Neuronal stem cell (in vitro differentiated cells): Measurements from ENCODE around the gene ZNF678.
"Not testable (repeated sequence)": the region's sequence is repeated elsewhere in the genome, so short reads cannot be mapped to it uniquely, and the experiment has no call there.

Experiments
- DNase-seq: peaks from one replicate; pipeline ENCODE4 v3.0.0-alpha.2; 2013; ENCODE audit warnings: low spot score
- H2AFZ ChIP-seq: one replicate; pipeline ENCODE4 v1.6.1; 2013; ENCODE audit warnings: mild to moderate bottlenecking, low read length, inconsistent platforms
- H2AK5ac ChIP-seq: 2 replicates; pipeline ENCODE4 v1.6.1; 2013; ENCODE audit warnings: low read depth, mild to moderate bottlenecking, inconsistent platforms, low read length, moderate library complexity, mixed read lengths
- H2BK120ac ChIP-seq: 2 replicates; pipeline ENCODE4 v1.6.1; 2013; ENCODE audit warnings: low read depth, mild to moderate bottlenecking, inconsistent platforms, low read length, moderate library complexity, mixed read lengths
- H2BK12ac ChIP-seq: one replicate; pipeline ENCODE4 v1.6.1; 2013; ENCODE audit warnings: low read length, inconsistent platforms
- H2BK15ac ChIP-seq: 2 replicates; pipeline ENCODE4 v1.6.1; 2013; ENCODE audit warnings: mild to moderate bottlenecking, low read length, inconsistent platforms, mixed read lengths
- H2BK5ac ChIP-seq: one replicate; pipeline ENCODE4 v1.6.1; 2013; ENCODE audit warnings: inconsistent platforms, mild to moderate bottlenecking, low read length, moderate library complexity
- H3K14ac ChIP-seq: one replicate; pipeline ENCODE4 v1.6.1; 2013; ENCODE audit warnings: low read length, inconsistent platforms
- H3K18ac ChIP-seq: 2 replicates; pipeline ENCODE4 v1.6.1; 2013; ENCODE audit warnings: low read length, inconsistent platforms
- H3K23ac ChIP-seq: 2 replicates; pipeline ENCODE4 v1.6.1; 2013; ENCODE audit warnings: low read depth, mild to moderate bottlenecking, mixed read lengths, low read length, inconsistent platforms; ENCODE audit not compliant: poor library complexity
- H3K27ac ChIP-seq: replicated peaks from 3 replicates; pipeline ENCODE4 v1.5.1; 2013; ENCODE audit warnings: low read length, inconsistent platforms
- H3K27me3 ChIP-seq, 3 experiments: 2 replicates each; pipeline ENCODE4 v1.6.1; 2013; ENCODE audit warnings: low read length in 3 of 3, mild to moderate bottlenecking in 2 of 3, inconsistent platforms in 1 of 3, low read depth in 1 of 3, mixed read lengths in 1 of 3, moderate library complexity in 1 of 3; ENCODE audit not compliant: control insufficient read depth in 3 of 3, insufficient read depth in 3 of 3
- H3K36me3 ChIP-seq, 2 donors: replicated peaks in 1 of 2; 2 replicates each; pipeline ENCODE4 v1.6.1; 2013; ENCODE audit warnings: low read length in 2 of 2; ENCODE audit not compliant: control insufficient read depth in 2 of 2, insufficient read depth in 2 of 2
- H3K4ac ChIP-seq: 2 replicates; pipeline ENCODE4 v1.6.1; 2013; ENCODE audit warnings: inconsistent platforms, mild to moderate bottlenecking, low read length, moderate library complexity
- H3K4me1 ChIP-seq, 2 donors: 1 replicate in 1 of 2; 2 replicates in 1 of 2; pipeline ENCODE4 v1.6.1; 2013; ENCODE audit warnings: low read length in 2 of 2, low read depth in 1 of 2; ENCODE audit not compliant: control insufficient read depth in 2 of 2, insufficient read depth in 1 of 2
- H3K4me2 ChIP-seq: one replicate; pipeline ENCODE4 v1.6.1; 2013; ENCODE audit warnings: mild to moderate bottlenecking, low read length, inconsistent platforms; ENCODE audit not compliant: insufficient read depth, poor library complexity, severe bottlenecking
- H3K4me3 ChIP-seq, 2 donors: 2 replicates each; pipeline ENCODE4 v1.5.1; 2013; ENCODE audit warnings: low read length in 2 of 2, mild to moderate bottlenecking in 2 of 2, inconsistent platforms in 1 of 2, moderate library complexity in 1 of 2
- H3K79me1 ChIP-seq: one replicate; pipeline ENCODE4 v1.6.1; 2013; ENCODE audit warnings: low read depth, mild to moderate bottlenecking, inconsistent platforms, low read length, moderate library complexity
- H3K9ac ChIP-seq: one replicate; pipeline ENCODE4 v1.6.1; 2013; ENCODE audit warnings: mild to moderate bottlenecking, low read depth, low read length, inconsistent platforms; ENCODE audit not compliant: poor library complexity
- H3K9me3 ChIP-seq, 2 donors: replicated peaks in 1 of 2; 2 replicates each; pipeline versions ENCODE3 to v1.6.1; 2013; ENCODE audit warnings: low read length in 2 of 2, mild to moderate bottlenecking in 2 of 2, inconsistent platforms in 1 of 2, low read depth in 1 of 2, mixed read lengths in 1 of 2, moderate library complexity in 1 of 2; ENCODE audit not compliant: control insufficient read depth in 2 of 2, insufficient read depth in 1 of 2
- H4K8ac ChIP-seq: one replicate; pipeline ENCODE4 v1.6.1; 2013; ENCODE audit warnings: low read depth, mild to moderate bottlenecking, inconsistent platforms, low read length, moderate library complexity
- H4K91ac ChIP-seq: one replicate; pipeline ENCODE4 v1.6.1; 2013; ENCODE audit warnings: low read length, low read depth, mild to moderate bottlenecking, inconsistent platforms; ENCODE audit not compliant: poor library complexity
- WGBS, 2 donors: extraction: QIAGEN DNeasy Blood & Tissue Kit; methylation state at CpG; one replicate each; pipeline ENCODE4 v1.1.7; 2013; ENCODE audit warnings: missing lambda C conversion rate in 2 of 2, mixed read lengths in 1 of 2; ENCODE audit not compliant: insufficient read length in 2 of 2, insufficient replicate concordance in 1 of 2; ENCODE audit errors: extremely low coverage in 2 of 2; 5-methylcytosine and 5-hydroxymethylcytosine counted together

ZNF678 gene

DNA sequence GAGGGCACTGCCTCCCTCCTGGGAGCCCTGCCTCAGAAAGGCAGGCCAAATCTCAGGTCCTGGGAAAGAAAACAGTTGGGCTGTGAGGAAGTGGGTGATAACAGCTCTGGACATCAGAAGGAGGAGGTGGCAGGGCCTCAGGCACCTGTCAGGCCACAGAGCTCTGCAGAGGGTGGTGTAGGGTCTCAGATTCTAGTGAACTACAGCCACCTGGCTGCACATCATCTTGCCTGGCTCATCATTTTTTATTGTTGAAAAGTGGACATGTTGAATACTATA, 15.3 kb upstream of the ZNF678 start:
- Histone ChIP-seq H3K27me3 (no peaks in the 10 kb centered on the region), H2AFZ (no peak overlapping the region), H3K36me3 (no peaks in the 10 kb centered on the region), H4K8ac (no peak overlapping the region), H3K14ac (no peak overlapping the region), H2BK120ac (no peak overlapping the region), H2BK12ac (no peak overlapping the region), H3K23ac (no peak overlapping the region), H3K4me3 (no peak overlapping the region), H3K9ac (no peak overlapping the region), H3K79me1 (no peaks in the 10 kb centered on the region), H3K9me3 (peaks cover 0 to 1% of the 10 kb centered on the region in 2 donors), H3K4me1 (no peaks in the 10 kb centered on the region), H3K4me2 (no peak overlapping the region), H3K18ac (no peak overlapping the region), H4K91ac (no peak overlapping the region), H2BK15ac (no peak overlapping the region), H2BK5ac (no peak overlapping the region), H2AK5ac (no peak overlapping the region), H3K27ac (no peak overlapping the region), H3K4ac (no peak overlapping the region)
- DNase-seq = no peak

DNA sequence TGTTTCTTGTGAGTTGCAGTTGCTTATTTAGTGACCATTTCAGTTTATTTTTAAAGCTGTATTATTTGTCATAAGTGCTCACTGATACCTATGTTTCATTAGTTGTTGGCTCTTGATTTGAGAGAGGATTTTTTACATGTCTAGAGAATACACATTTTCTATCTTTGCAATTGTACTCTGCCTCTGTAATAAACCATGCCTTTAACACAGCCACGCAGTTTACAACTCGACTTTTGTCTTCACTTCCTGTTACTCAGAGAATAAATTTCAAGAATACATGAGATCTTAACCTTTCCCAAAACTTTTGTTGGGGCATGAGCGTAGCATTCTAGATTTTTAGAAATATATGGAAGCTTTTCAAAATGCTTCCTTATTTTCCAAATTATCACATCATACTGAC, 14.9 kb upstream of the ZNF678 start:
- no peak overlapping the region for H3K18ac ChIP-seq
- H3K9me3 ChIP-seq = peaks cover 0 to 1% of the 10 kb centered on the region in 2 donors
- H4K91ac ChIP-seq = no peak overlapping the region
- H2BK12ac ChIP-seq = no peak overlapping the region
- H3K4me3 ChIP-seq = no peak overlapping the region
- H4K8ac ChIP-seq = no peak overlapping the region
- H2AFZ ChIP-seq = no peak overlapping the region
- no peak overlapping the region for H3K4me2 ChIP-seq
- no peak overlapping the region for H2AK5ac ChIP-seq
- WGBS, 2 donors = no CpG with 5 or more reads among the region's 3 CpGs
- no peak overlapping the region for H2BK15ac ChIP-seq
- no peaks in the 10 kb centered on the region for H3K36me3 ChIP-seq
- no peak overlapping the region for H3K27ac ChIP-seq
- H2BK120ac ChIP-seq = no peak overlapping the region
- no peak for DNase-seq
- no peak overlapping the region for H3K9ac ChIP-seq
- H3K79me1 ChIP-seq = no peaks in the 10 kb centered on the region
- no peak overlapping the region for H3K23ac ChIP-seq
- no peaks in the 10 kb centered on the region for H3K4me1 ChIP-seq
- no peak overlapping the region for H3K14ac ChIP-seq
- no peak overlapping the region for H2BK5ac ChIP-seq
- no peaks in the 10 kb centered on the region for H3K27me3 ChIP-seq
- H3K4ac ChIP-seq = no peak overlapping the region

DNA sequence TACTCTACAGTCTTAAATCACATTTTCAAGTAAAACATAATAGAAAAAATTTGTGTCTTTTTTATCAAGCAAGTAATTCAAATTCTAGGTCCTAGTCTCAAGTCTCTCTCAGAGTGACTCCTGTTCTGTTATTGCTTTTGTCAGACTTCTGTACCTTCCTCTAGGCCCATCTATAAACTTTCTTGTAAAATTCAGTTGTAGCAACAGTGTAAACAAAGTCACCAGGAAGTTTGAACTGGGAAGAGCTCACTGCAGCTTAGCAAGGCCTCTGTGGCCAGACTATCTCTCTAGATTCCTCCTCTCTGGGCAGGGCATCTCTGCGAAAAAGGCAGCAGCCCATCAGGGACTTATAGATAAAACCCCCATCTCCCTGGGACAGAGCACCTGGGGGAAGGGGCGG, 13.5 kb upstream of the ZNF678 start:
- Histone ChIP-seq H3K4me1 (no peaks in the 10 kb centered on the region), H3K79me1 (no peaks in the 10 kb centered on the region), H3K27ac (no peak overlapping the region), H3K27me3 (no peaks in the 10 kb centered on the region), H3K4ac (no peak overlapping the region), H2BK12ac (no peak overlapping the region), H2BK15ac (no peak overlapping the region), H3K14ac (no peak overlapping the region), H4K91ac (no peak overlapping the region), H3K4me3 (no peak overlapping the region), H2AK5ac (no peak overlapping the region), H3K36me3 (no peaks in the 10 kb centered on the region), H3K9me3 (no peaks in the 10 kb centered on the region), H3K18ac (no peak overlapping the region), H3K23ac (no peak overlapping the region), H2BK120ac (no peak overlapping the region), H4K8ac (no peak overlapping the region), H3K4me2 (no peak overlapping the region), H2BK5ac (no peak overlapping the region), H2AFZ (no peak overlapping the region), H3K9ac (no peak overlapping the region)
- DNase-seq = no peak
- WGBS, 2 donors = no CpG with 5 or more reads among the region's 2 CpGs

DNA sequence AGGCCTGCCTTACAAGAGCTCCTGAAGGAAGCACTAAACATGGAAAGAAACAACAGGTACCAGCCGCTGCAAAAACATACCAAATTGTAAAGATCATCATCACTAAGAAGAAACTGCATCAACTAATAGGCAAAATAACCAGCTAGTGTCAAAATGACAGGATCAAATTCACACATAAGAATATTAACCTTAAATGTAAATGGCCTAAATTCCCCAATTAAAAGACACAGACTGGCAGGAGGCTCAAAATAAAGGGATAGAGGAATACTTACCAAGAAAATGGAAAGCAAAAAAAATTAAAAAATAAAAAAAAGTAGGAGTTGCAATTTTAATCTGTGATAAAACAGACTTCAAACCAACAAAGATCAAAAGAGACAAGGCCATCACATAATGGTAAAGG, 11.5 kb upstream of the ZNF678 start:
- DNase-seq, H3K27me3 ChIP-seq: not testable (repeated sequence)

More for the DNA sequence above, 11.5 kb upstream of the ZNF678 start:
- H2BK5ac ChIP-seq, H3K4me1 ChIP-seq, H3K4me2 ChIP-seq, H3K9ac ChIP-seq, H4K8ac ChIP-seq, H2BK12ac ChIP-seq, H3K4ac ChIP-seq, H3K9me3 ChIP-seq, H3K18ac ChIP-seq, H2BK120ac ChIP-seq, H4K91ac ChIP-seq, H3K4me3 ChIP-seq, H2AFZ ChIP-seq, H3K23ac ChIP-seq, H2BK15ac ChIP-seq, H3K79me1 ChIP-seq, H3K27ac ChIP-seq, H2AK5ac ChIP-seq, H3K36me3 ChIP-seq, H3K14ac ChIP-seq: not testable (repeated sequence)
- no CpG with 5 or more reads among the region's 1 CpG for WGBS, 2 donors
